GM12873 (cell line): ENCODE measurements around the gene UBXN6.

ENCODE experiments used
- CTCF ChIP-seq: IDR thresholded peaks from 2 replicates; pipeline ENCODE4 v1.5.1; 2012; ENCODE audit warnings: low read depth, mild to moderate bottlenecking, moderate library complexity, low read length, control low read depth; ENCODE audit not compliant: insufficient read depth; ENCODE audit errors: missing control alignments

The UBXN6 gene

GRCh38 chr19:4498694-4499093 lies 41.1 kb upstream of the UBXN6 start:
- no peak for TF ChIP-seq CTCF

GRCh38 chr19:4497770-4498389 lies 40.3 kb upstream of the UBXN6 start:
- no peak for TF ChIP-seq CTCF

GRCh38 chr19:4496304-4496703 lies 38.7 kb upstream of the UBXN6 start:
- no peak for TF ChIP-seq CTCF

GRCh38 chr19:4495471-4495870 lies 37.9 kb upstream of the UBXN6 start:
- peak; percentile 9 for TF ChIP-seq CTCF

- TF ChIP-seq CTCF, result no peak
Measured at GRCh38 chr19:4494691-4495064, 37.1 kb upstream of the UBXN6 start.

- no peak for TF ChIP-seq CTCF
Measured at GRCh38 chr19:4493929-4494690, 36.5 kb upstream of the UBXN6 start.

GRCh38 chr19:4493104-4493928 lies 35.7 kb upstream of the UBXN6 start:
- TF ChIP-seq CTCF, result no peak
